Nephron progenitor cell (in vitro differentiated cells): ENCODE data around the gene PTPN9.
A peak's percentile ranks its signal among the peaks of the same experiment; 100 is the strongest.

Source experiments
- DNase-seq: peaks from one replicate; pipeline ENCODE4 v3.0.0; 2021
- H3K27ac Mint-ChIP-seq: 2 replicates; pipeline ENCODE4 v1.8.0; 2021; ENCODE audit warnings: mild to moderate bottlenecking, moderate library complexity, mixed read lengths
- H3K27me3 Mint-ChIP-seq: 2 replicates; pipeline ENCODE4 v1.8.0; 2021; ENCODE audit warnings: mild to moderate bottlenecking, low read depth, mixed read lengths; ENCODE audit not compliant: poor library complexity
- H3K36me3 Mint-ChIP-seq: 2 replicates; pipeline ENCODE4 v1.8.0; 2021; ENCODE audit warnings: low read depth, mixed read lengths
- H3K4me1 Mint-ChIP-seq: 2 replicates; pipeline ENCODE4 v1.8.0; 2021; ENCODE audit warnings: mixed read lengths
- H3K4me3 Mint-ChIP-seq: 2 replicates; pipeline ENCODE4 v1.8.0; 2021; ENCODE audit warnings: mild to moderate bottlenecking, moderate library complexity, mixed read lengths
- H3K9me3 Mint-ChIP-seq: 2 replicates; pipeline ENCODE4 v1.8.0; 2021; ENCODE audit warnings: mild to moderate bottlenecking, moderate library complexity, mixed read lengths
- CTCF ChIP-seq: fragments of 200-600 bp; sonication (generic); IDR thresholded peaks from 2 replicates; pipeline ENCODE4 v1.5.0; 2021; ENCODE audit warnings: antibody characterized with exemption

PTPN9 gene

DNA sequence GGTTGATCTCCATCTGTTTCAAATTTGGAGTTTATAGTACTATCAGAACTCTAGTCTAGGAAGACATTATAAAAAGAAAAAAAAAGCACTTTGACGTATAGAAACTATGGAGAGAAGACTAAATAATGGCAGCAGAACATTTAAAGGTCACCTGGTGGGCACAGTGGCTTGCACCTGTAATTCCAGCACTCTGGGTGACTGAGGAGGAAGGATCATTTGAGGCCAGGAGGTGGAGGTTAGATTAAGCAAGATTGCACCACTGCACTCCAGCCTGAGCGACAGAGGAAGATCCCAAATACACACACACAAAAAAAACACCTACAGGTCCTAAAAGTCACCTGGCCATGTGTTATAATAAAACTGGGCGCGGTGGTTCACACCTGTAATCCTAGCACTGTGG is 141.4 kb downstream of the PTPN9 start:
- H3K4me3 Mint-ChIP-seq, result no peak overlapping the region
- H3K27me3 Mint-ChIP-seq, result no peaks in the 10 kb centered on the region
- DNase-seq, result no peak
- peaks cover 74% of the 10 kb centered on the region for H3K36me3 Mint-ChIP-seq
- H3K4me1 Mint-ChIP-seq, result peaks cover 5% of the 10 kb centered on the region
- H3K27ac Mint-ChIP-seq, result no peak overlapping the region
- no peak for TF ChIP-seq CTCF
- no peaks in the 10 kb centered on the region for H3K9me3 Mint-ChIP-seq

DNA sequence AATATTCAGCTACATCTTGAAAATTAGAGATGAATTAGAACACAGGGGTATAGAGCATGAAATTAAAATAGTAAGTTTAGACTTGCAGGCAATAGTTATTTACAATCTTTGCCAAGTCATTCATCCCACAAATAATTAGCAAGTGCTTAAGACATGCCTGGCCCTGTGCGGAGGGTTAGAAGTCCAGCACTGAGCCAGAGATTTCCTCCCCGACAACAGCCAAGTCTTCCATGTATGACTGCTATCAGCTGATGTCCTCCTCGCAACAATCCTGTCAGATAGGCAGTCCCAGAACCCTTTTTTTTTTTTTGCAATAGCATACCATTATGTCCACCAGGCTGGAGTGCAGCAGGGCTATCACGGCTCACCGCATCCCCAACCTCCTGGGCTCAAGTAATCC is 142.2 kb downstream of the PTPN9 start:
- Mint-ChIP-seq H3K27ac (peak overlapping the region; percentile 62), H3K4me3 (no peak overlapping the region), H3K36me3 (peaks cover 69% of the 10 kb centered on the region), H3K4me1 (peaks cover 5% of the 10 kb centered on the region), H3K9me3 (no peaks in the 10 kb centered on the region), H3K27me3 (no peaks in the 10 kb centered on the region)
- DNase-seq, result no peak
- no peak for TF ChIP-seq CTCF

- no peak for DNase-seq
- H3K27me3 Mint-ChIP-seq, result no peaks in the 10 kb centered on the region
- H3K4me3 Mint-ChIP-seq, result no peak overlapping the region
- no peaks in the 10 kb centered on the region for H3K4me1 Mint-ChIP-seq
- H3K9me3 Mint-ChIP-seq, result no peaks in the 10 kb centered on the region
- no peak for TF ChIP-seq CTCF
- H3K36me3 Mint-ChIP-seq, result peaks cover 69% of the 10 kb centered on the region
- peak overlapping the region; percentile 40 for H3K27ac Mint-ChIP-seq
These were observed 147.4 kb downstream of the PTPN9 start for GRCh38 chr15:75431682-75432081.

GRCh38 chr15:75431270-75431669 is 147.8 kb downstream of the PTPN9 start:
- Mint-ChIP-seq H3K36me3 (peaks cover 69% of the 10 kb centered on the region), H3K27ac (no peak overlapping the region)
- DNase-seq, result no peak

GRCh38 chr15:75430259-75430658 is 148.9 kb downstream of the PTPN9 start:
- TF ChIP-seq CTCF, result no peak
- no peak for DNase-seq
- Mint-ChIP-seq H3K4me1 (no peaks in the 10 kb centered on the region), H3K27me3 (no peaks in the 10 kb centered on the region), H3K4me3 (no peak overlapping the region), H3K36me3 (peaks cover 68% of the 10 kb centered on the region), H3K27ac (no peak overlapping the region), H3K9me3 (no peaks in the 10 kb centered on the region)

More at GRCh38 chr15:75431270-75431669, 147.8 kb downstream of the PTPN9 start:
- TF ChIP-seq CTCF, result no peak
- H3K27me3 Mint-ChIP-seq, result no peaks in the 10 kb centered on the region
- no peaks in the 10 kb centered on the region for H3K9me3 Mint-ChIP-seq
- no peaks in the 10 kb centered on the region for H3K4me1 Mint-ChIP-seq
- H3K4me3 Mint-ChIP-seq, result no peak overlapping the region

- DNase-seq, result no peak
- Mint-ChIP-seq H3K27ac (no peak overlapping the region), H3K4me1 (no peaks in the 10 kb centered on the region), H3K4me3 (no peak overlapping the region), H3K36me3 (peaks cover 53% of the 10 kb centered on the region), H3K27me3 (peaks cover 2% of the 10 kb centered on the region), H3K9me3 (no peaks in the 10 kb centered on the region)
- TF ChIP-seq CTCF, result no peak
These were observed 151.0 kb downstream of the PTPN9 start for GRCh38 chr15:75428152-75428551.
